Erythroblast (primary cell): ENCODE data around the gene AAGAB.

Source experiments
- GATA1 ChIP-seq: IDR thresholded peaks from 2 replicates; pipeline ENCODE4 v1.6.1; 2011; ENCODE audit warnings: low read depth, mild to moderate bottlenecking, control low read depth, low read length, moderate library complexity
- POLR2A ChIP-seq: IDR thresholded peaks from 2 replicates; pipeline ENCODE4 v1.6.1; 2011; ENCODE audit warnings: mild to moderate bottlenecking, low read length

DNA sequence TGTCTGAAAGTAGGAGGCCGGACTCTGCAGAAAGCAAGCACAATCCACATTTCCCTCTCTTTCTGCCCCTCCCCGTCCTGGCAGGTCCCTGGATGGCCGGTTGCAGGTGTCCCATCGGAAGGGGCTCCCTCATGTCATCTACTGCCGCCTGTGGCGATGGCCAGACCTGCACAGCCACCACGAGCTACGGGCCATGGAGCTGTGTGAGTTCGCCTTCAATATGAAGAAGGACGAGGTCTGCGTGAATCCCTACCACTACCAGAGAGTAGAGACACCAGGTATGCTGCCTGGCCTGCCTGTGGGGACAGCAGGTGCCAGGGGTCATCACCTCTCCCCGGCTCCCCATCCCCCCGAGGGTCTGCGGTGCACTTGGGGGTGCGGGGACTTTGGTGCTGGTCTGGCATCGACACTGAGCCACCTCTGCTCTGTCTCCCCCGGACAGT lies 89.6 kb downstream of the AAGAB start:
- no peak for TF ChIP-seq POLR2A
- no peak for TF ChIP-seq GATA1
